Measurements from ENCODE around the gene CENPF.

DNA sequence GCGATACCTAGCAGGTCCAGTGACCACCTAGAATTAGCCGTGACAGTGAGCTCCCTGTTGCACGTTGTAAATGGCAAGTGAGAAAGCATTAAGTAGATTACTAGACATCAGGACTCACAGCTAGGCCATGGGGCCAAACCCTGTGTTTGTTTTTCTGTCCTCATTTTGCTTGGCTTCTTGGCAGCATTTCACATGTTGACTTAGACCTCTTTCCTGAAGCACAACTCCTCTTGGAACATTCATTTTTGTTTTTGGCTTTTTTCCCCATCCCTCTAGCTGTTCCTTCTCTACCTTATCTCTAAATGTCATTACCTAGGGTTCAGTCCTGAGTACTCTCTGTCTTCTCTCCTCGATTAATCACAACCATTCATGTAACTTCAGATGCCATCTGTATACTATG is 34.7 kb upstream of the CENPF start:
- TF ChIP-seq CTCF (IDR thresholded peaks at IDR 0.05) (no peak), POLR2A (IDR thresholded peaks at IDR 0.05) (no peak)
